Stomach smooth muscle (tissue), 2 donors: ENCODE results near the gene UNC13B.

Experiments
- H3K27ac ChIP-seq: one replicate; pipeline ENCODE4 v1.7.0; 2013; ENCODE audit warnings: mild to moderate bottlenecking, low read length, inconsistent platforms
- H3K27me3 ChIP-seq, 2 donors: one replicate each; pipeline ENCODE4 v1.7.0; 2013; ENCODE audit warnings: low read length in 2 of 2; ENCODE audit not compliant: insufficient read depth in 2 of 2, control insufficient read depth in 1 of 2
- H3K36me3 ChIP-seq, 2 donors: one replicate each; pipeline ENCODE4 v1.7.0; 2013; ENCODE audit warnings: low read length in 2 of 2; ENCODE audit not compliant: control insufficient read depth in 2 of 2, insufficient read depth in 2 of 2
- H3K4me1 ChIP-seq: one replicate; pipeline ENCODE4 v1.7.0; 2013; ENCODE audit warnings: low read length; ENCODE audit not compliant: control insufficient read depth, insufficient read depth
- H3K4me3 ChIP-seq, 2 donors: one replicate each; pipeline ENCODE4 v1.7.0; 2013; ENCODE audit warnings: low read length in 2 of 2
- H3K9ac ChIP-seq, 2 donors: one replicate each; pipeline ENCODE4 v1.7.0; 2013; ENCODE audit warnings: low read length in 2 of 2, mild to moderate bottlenecking in 1 of 2
- H3K9me3 ChIP-seq, 2 donors: one replicate each; pipeline ENCODE4 v1.7.0; 2013; ENCODE audit warnings: low read length in 2 of 2; ENCODE audit not compliant: control insufficient read depth in 2 of 2
- donor health status: healthy.
- donor health status: Pancreatic carcinoma.

UNC13B gene

GRCh38 chr9:35254984-35255857 is 93.4 kb downstream of the UNC13B start:
- Histone ChIP-seq H3K27me3 (no peaks in the 10 kb centered on the region), H3K9ac (no peak overlapping the region), H3K27ac (no peak overlapping the region), H3K9me3 (no peaks in the 10 kb centered on the region), H3K4me3 (no peak overlapping the region), H3K36me3 (no peaks in the 10 kb centered on the region), H3K4me1 (no peaks in the 10 kb centered on the region)

GRCh38 chr9:35257986-35258659 is 96.3 kb downstream of the UNC13B start:
- no peaks in the 10 kb centered on the region for H3K27me3 ChIP-seq
- no peak overlapping the region for H3K27ac ChIP-seq
- no peaks in the 10 kb centered on the region for H3K9me3 ChIP-seq
- no peaks in the 10 kb centered on the region for H3K4me1 ChIP-seq
- no peak overlapping the region for H3K4me3 ChIP-seq
- H3K9ac ChIP-seq, result no peak overlapping the region
- no peaks in the 10 kb centered on the region for H3K36me3 ChIP-seq

- Histone ChIP-seq H3K9me3 (no peaks in the 10 kb centered on the region), H3K27me3 (no peaks in the 10 kb centered on the region), H3K9ac (peak overlapping the region in 1 of 2 donors; percentile 41), H3K4me3 (no peak overlapping the region), H3K36me3 (no peaks in the 10 kb centered on the region), H3K27ac (no peak overlapping the region), H3K4me1 (no peaks in the 10 kb centered on the region)
These were observed 97.1 kb downstream of the UNC13B start for GRCh38 chr9:35258660-35259474.

- H3K4me1 ChIP-seq, result no peaks in the 10 kb centered on the region
These were observed 98.4 kb downstream of the UNC13B start for GRCh38 chr9:35260186-35260585.

GRCh38 chr9:35262064-35262463 is 100.3 kb downstream of the UNC13B start:
- no peaks in the 10 kb centered on the region for H3K27me3 ChIP-seq
- H3K9ac ChIP-seq, result no peak overlapping the region
- H3K27ac ChIP-seq, result no peak overlapping the region
- H3K9me3 ChIP-seq, result no peaks in the 10 kb centered on the region
- H3K4me3 ChIP-seq, result no peak overlapping the region
- no peaks in the 10 kb centered on the region for H3K4me1 ChIP-seq
- H3K36me3 ChIP-seq, result no peaks in the 10 kb centered on the region

More at GRCh38 chr9:35260186-35260585, 98.4 kb downstream of the UNC13B start:
- Histone ChIP-seq H3K9ac (no peak overlapping the region), H3K9me3 (no peaks in the 10 kb centered on the region), H3K4me3 (no peak overlapping the region), H3K36me3 (no peaks in the 10 kb centered on the region), H3K27me3 (no peaks in the 10 kb centered on the region), H3K27ac (no peak overlapping the region)

GRCh38 chr9:35267710-35268109 is 105.9 kb downstream of the UNC13B start:
- Histone ChIP-seq H3K9ac (no peak overlapping the region), H3K27me3 (no peaks in the 10 kb centered on the region), H3K4me3 (no peak overlapping the region), H3K9me3 (no peaks in the 10 kb centered on the region), H3K27ac (no peak overlapping the region), H3K4me1 (no peaks in the 10 kb centered on the region), H3K36me3 (no peaks in the 10 kb centered on the region)

GRCh38 chr9:35269919-35270318 is 108.1 kb downstream of the UNC13B start:
- H3K4me3 ChIP-seq, result no peak overlapping the region
- no peaks in the 10 kb centered on the region for H3K27me3 ChIP-seq
- no peaks in the 10 kb centered on the region for H3K9me3 ChIP-seq
- no peaks in the 10 kb centered on the region for H3K4me1 ChIP-seq
- H3K36me3 ChIP-seq, result no peaks in the 10 kb centered on the region
- no peak overlapping the region for H3K27ac ChIP-seq
- H3K9ac ChIP-seq, result no peak overlapping the region

- Histone ChIP-seq H3K9ac (no peak overlapping the region), H3K27ac (no peak overlapping the region), H3K9me3 (no peaks in the 10 kb centered on the region), H3K27me3 (no peaks in the 10 kb centered on the region), H3K4me3 (no peak overlapping the region), H3K4me1 (no peaks in the 10 kb centered on the region), H3K36me3 (no peaks in the 10 kb centered on the region)
These were observed 109.8 kb downstream of the UNC13B start for GRCh38 chr9:35271637-35272036.

- H3K36me3 ChIP-seq, result no peaks in the 10 kb centered on the region
- no peak overlapping the region for H3K27ac ChIP-seq
These were observed 111.2 kb downstream of the UNC13B start for GRCh38 chr9:35272989-35273388.

GRCh38 chr9:35273591-35273990 is 111.8 kb downstream of the UNC13B start:
- no peaks in the 10 kb centered on the region for H3K9me3 ChIP-seq
- no peak overlapping the region for H3K27ac ChIP-seq
- H3K27me3 ChIP-seq, result no peaks in the 10 kb centered on the region
- no peak overlapping the region for H3K9ac ChIP-seq
- H3K4me3 ChIP-seq, result no peak overlapping the region
- H3K36me3 ChIP-seq, result no peaks in the 10 kb centered on the region
- no peaks in the 10 kb centered on the region for H3K4me1 ChIP-seq

More at GRCh38 chr9:35272989-35273388, 111.2 kb downstream of the UNC13B start:
- no peaks in the 10 kb centered on the region for H3K27me3 ChIP-seq
- H3K9me3 ChIP-seq, result no peaks in the 10 kb centered on the region
- H3K4me3 ChIP-seq, result no peak overlapping the region
- no peaks in the 10 kb centered on the region for H3K4me1 ChIP-seq
- H3K9ac ChIP-seq, result no peak overlapping the region
